HG03439 (cell line): ENCODE measurements around the gene ACTL7B.
"Not testable (repeated sequence)": the region's sequence is repeated elsewhere in the genome, so short reads cannot be mapped to it uniquely, and the experiment has no call there.

Experiments used
- ATAC-seq: cut with Tn5 transposase; IDR thresholded peaks from one replicate; pipeline ENCODE4 v1.9.1; 2021; ENCODE audit warnings: mild to moderate bottlenecking, moderate library complexity; ENCODE audit not compliant: unreplicated experiment

The ACTL7B gene

DNA sequence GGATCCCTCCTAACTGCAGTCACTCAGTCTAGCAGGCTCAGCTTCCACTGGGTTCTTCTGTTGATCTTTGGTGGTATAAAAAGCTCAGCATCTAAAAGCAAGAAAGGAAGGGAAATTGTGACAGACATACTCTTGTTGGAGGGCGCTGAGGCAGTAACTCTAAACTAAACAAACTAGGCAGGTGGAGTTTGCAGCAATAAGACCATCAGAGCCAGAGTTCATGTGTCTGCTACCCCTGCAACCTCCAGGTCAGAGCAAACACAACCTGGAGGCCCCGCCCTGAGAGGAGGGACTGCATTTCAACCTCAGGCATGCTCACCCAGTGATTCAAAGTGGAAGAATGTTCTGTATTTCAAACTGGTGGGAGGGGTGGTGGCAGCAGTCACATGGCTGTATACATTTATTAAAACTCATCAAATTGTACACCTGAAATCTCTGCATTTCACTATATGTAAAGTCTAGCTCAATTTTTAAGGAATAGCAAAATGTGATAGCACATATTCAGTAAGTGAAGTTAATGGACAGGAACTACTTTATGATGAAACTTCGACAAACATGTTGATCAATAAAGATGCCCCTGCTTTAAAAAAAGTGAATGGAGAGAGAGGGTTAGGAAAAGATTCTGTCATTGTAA, 13.4 kb upstream of the ACTL7B start:
- ATAC-seq = no peak

DNA sequence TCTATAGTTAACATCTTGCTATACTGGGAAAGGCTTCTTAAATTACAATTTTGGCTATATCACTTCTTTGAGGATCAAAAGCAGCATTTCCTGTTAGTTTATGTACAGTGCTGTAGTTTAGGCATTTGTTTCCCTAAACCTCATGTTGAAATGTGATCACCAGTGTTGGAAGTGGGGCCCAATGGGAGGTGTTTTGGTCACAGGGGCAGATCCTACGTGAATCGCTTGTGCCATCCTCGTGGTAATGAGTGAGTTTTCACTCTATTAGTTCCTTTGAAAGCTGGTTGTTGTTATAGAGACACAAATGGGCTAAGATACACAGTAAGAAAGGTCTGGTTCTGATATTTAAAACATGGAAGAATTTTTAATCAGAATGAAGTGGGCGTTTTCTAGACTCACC, 12.0 kb upstream of the ACTL7B start:
- no peak for ATAC-seq

DNA sequence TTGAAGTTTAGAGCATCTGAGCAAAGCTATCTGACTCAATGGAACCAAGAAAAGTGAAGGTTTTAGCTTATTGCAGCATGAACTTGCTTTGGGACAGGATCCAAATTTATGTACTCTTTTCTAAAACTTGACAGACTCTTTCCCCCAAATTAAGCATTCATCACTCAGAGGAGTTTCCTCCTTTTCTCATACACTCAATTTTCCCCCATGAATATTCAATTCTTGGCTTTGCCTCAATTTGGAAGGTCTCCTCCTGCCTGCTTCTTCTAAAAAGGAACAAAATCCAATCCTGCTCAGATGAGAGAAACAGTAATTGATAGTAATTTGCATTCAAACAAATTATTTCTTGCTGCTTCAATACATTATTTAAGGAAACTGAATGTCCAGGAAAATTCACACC, 11.3 kb upstream of the ACTL7B start:
- ATAC-seq = no peak

DNA sequence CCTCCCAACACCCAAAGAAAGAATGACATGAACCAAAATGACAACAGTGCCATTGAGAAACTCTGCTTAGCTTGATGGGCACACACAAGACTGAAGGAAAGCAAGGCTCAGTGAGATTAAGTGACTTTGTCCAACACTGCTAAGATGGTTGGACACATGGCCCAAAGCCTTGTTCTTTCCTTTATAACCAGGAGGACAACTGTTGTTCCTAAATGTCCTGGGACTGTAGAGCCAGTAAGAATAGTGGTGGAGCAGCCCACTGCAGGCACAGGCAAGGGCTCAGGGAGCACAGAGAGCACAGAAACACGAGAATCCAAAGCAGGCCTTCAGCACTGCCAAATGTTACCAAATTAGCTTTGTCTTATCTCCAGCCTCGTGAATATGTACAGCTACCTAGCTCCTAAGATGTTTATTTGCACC, 10.2 kb upstream of the ACTL7B start:
- no peak for ATAC-seq

DNA sequence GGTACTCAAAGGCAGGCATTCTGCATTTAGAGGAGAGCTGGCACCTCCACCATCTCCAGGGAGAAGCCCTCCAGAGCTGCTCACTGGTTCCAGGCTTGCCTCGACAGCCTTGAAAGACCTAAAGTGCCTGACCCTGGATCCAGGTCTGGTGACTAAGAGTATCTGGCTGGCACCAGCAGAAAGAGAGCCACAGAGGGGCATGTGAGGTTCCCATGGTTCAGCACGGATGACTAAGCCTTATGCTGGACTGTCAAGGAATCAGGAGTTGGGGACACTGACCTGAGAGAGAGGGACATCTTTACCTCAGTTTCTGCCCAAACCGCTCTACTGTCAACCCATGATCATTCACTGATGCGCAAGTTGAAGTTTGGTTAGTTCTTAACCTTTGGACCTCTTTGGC, 9.3 kb upstream of the ACTL7B start:
- ATAC-seq = no peak

DNA sequence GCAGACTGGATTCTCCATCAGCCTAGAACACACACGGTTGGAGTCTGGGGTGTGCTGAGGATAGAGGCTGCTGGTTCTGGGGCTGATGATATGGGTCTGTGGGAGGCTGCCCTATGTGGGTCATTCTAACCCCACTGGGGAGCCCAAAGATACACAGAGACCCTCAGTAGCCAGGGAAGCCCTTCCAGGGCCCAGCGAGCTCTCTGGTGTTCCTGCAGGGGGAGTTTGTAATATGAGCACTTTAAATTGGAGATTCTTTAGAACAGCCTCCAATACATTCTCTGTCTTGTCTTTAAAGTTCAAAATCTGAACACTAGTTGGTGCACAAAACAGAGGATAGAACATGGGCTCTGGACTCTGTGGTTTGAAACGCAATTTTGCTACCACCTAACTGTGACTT, 8.7 kb upstream of the ACTL7B start:
- no peak for ATAC-seq

DNA sequence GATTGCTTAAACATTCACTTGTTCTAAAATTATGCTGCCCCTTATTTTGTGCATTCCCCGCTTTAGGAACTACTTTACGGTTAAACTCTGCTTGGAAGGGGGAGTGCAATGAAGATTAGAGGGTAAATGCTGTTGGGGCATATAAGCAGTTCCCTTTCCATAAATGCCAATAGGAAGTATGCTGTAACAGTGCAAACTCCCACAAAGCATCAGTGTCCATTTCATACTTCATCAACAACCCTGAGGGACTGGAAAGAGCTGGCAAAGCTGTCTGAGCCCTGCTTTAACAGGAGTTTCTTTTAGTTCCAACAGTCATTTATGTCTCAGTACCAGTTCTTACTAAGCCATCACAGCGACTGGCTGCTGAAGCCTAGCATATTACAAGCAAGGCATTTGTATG, 8.1 kb upstream of the ACTL7B start:
- ATAC-seq = no peak

DNA sequence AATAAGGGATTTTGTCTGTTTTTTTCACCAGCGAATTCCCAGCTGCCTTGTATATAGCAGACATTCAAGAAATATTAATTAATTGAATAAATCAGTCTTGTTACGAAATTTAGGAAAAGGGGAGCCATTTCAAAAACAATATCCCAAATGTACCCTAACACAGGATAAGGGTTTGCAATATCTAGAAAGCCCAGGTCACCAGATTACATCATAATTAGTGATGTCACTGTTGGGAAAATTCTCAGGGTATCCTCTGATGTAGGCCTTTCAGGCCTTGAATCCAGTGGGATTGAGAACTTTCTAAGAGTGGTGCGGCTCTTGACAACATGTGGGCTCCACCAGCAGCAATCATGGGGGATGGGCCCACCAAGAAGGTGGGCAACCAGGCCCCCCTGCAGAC, 6.2 kb upstream of the ACTL7B start, which contains the start of gene ACTL7A:
Gene ACTL7A (plus strand): TSS at position 270 of the 400 bp plus-strand sequence. CDS start 57 bp downstream, at position 327.
- ATAC-seq = no peak

DNA sequence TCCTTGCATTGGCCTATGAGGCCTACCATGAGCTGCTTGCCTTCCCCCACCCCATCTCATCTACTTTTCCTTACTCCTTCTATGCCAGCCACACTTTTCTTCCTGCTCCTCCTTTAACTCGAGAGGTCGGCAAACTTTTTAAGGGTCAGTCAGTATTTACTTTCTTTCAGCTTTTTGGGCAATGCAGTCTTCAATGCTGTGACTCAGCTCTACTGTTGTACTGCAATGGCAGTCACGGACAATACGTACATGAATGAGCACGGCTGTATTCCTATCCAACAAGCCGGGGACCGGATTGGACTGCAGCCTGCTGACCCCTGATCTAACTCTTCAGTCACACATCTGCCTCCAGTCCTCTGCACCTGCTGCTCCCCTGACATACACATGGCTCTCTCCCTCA, 5.7 kb upstream of the ACTL7B start:
- no peak for ATAC-seq

DNA sequence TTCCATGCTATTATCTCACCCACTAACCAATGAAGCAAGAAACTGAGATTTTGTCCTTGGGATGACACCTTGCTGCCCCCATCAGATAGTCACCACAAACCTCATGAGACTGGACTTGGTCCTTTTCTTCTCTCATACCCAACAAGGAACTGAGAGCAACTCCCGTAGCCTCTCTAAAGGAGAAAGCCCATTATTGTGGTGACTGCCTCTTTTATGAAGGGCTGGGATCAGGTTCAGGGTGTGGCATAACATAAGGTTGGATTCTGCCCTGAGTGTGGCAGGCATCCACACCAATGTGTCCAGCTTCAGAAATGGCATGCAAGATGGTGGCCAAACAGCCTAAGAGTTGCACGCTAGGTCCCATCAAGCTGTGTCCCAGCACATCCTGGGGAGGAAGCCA, 5.0 kb upstream of the ACTL7B start:
- no peak for ATAC-seq

DNA sequence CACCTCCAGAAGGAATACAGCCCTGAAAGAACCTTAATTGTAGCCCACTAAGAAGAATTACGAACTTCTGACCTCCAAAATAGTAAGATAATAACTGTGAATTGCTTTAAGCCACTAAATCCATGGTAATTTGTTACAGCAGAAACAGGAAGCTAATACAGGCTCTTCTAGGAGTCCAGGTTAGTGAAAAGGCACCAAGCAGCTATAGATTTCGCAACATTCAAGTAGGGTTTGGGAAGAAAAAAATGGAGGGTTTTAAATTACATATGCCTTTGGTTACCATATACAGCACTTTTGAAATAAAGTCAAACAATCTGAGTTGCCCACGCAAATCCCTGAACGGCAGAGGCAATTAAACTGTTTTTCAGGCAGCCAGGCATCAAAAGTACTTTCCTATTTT, 4.6 kb upstream of the ACTL7B start:
- peak; percentile 10 for ATAC-seq

DNA sequence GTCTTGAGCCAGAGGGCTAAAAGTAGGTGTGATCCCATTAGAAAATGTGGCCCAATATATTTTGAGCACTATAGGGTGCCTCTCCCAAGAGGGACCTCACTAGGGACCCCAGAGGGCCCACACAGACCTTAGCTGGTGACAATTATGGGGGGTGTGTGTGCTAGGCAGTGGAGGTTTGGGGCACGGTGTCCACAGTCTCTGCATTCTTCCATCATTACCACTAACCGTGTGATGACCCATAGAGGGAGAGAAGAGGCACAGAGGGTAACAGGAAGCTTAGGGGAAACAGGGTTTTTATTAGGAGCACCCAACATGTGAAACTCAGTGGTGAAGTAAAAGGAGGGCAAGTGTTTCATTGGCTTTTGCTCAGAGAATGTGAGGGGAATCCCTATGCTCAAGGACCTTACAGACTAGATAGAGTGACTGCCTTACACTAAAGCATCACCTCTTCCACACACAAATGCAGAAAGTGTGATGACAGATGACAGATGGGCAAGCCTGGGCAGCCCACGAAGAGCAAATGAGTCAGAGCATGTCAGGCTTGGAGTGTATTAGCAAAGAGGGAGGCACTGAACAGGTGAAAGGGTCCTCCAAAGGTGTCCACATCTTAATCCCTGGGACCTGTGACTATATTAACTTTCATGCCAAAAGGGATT, 3.8 kb upstream of the ACTL7B start:
- ATAC-seq = peak; percentile 84

DNA sequence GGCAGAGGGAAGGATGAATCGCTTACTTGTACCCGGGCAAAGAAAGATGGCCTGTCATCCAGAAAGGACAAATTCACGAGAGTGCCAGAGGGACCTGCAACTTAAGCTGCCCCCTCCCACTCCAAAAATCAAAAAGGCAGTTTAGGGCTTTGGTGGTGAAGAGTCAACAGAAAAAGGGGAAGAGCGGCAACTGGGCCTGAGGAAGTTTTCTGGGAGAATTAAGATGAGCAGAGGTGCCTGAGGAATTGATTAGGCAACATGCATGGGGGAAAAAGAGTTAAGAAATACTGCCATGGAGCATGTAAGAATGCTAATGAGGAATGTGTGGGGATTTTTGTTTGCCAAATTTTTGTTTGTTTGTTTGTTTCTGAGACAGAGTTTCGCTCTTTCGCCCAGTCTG, 1.8 kb upstream of the ACTL7B start:
- ATAC-seq = no peak

DNA sequence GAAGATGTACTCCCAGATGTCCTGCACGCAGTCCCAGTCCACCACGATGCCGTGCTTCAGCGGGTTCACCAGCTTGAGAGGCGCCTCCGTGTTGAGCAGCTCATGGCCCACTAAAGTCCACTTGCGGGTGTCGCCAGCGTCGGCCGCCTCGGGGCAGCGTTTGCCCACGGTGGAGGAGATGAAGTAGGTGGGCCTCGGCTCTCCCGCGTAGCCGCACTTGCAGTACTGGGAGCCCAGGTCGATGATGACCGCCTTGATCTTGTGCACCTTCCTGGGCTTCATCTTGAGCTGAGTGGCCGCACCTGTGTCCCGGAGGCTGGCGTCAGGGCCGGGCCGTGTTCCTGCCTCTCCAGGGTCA, 278 bp downstream of the ACTL7B start:
- no peak for ATAC-seq

DNA sequence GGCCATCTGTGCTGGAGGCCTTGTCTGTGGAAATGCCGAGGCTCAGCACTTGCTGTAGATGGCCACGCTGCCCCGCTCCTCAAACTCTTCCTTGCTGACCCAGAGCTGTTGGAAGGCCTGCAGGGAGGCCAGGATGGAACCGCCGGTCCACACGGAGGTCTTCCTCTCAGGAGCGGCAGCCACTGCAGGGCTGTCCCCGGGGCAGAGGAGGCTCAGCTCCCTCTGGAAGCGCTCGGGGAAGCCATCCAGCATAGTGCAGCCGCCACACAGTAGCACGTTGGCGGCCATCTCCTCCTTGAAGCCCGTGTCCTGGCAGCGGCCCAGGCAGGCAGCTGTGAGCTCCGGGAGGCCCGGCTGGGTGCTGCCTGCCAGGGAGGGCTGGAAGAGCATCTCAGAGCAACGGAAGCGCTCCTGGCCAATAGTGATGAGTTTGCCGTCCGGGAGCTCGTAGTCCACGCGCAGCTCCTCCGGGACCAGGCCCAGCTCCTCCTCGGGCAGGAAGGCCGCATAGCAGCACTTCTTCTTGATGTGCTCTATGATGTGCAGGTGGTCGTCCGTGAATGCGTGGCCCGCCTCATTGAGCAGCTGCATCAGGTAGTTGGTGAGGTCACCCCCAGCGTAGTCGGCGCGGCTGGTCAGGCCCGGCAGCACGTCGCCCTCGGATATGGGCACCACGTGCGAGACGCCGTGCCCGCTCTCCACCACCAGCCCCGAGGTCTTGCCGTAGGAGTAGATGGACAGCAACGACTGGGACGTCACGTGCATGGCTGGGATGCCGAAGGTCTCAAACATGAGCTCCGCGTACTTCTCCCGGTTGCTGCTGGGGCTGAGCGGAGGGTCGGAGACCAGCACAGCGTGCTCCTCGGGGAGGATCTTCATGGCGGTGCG, 901 bp downstream of the ACTL7B start:
- ATAC-seq = no peak

DNA sequence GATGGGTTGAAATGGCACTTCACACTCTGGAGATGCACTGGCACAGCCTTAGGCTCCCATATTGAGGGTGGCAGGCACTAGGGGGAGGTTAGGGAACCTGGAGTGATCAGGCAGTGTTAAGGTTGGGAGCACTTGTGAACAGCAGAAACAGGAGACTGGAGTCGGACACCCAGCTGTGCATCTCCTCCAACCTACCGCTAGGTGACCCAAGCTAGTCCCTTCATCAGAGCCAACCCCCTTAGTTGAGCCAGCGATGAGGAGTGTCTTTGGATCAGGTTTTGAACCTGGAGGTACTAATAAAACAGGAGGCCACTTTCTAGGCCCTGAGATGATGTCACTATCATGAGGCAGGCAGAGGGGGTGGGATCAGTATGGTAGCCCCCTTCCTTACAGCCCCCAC, 1.7 kb downstream of the ACTL7B start:
- ATAC-seq = no peak

DNA sequence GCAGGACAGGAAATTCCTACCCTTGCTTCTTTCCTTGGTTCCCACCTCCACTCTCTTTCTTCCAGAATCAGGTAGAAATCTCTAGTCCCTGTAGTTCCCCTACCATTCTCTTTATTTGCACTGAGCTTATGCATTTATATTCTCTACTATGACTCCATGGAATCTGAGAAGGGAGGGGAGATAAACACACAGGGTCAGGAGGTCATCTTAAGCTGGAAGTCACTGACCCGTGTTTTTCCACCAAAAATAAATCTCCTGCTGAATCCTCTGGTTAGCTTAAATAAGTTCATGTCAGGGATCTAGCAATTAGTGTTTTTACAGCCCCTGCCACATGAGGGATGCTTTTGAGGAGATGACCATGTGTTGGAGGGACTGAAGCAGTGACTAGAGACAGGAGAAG, 3.7 kb downstream of the ACTL7B start:
- ATAC-seq = no peak

DNA sequence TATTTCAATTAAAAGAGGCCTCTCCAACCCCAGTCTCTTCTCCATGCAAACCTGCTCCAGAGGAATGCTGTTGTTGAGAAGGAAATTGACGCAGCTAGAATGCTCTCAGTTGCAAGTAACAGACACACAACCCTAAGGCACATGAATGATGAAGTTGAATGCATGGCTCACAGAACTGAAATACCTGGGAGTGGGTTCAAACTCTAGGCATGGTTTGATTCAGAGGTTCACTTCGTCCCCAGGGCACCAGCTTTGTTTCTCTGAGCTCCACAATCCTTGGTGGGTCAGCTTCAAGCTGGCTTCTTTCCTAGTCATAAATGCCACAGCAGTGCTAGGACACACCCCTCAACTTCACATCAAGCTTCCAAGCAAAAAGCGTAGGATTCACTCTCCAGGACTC, 4.6 kb downstream of the ACTL7B start:
- no peak for ATAC-seq

DNA sequence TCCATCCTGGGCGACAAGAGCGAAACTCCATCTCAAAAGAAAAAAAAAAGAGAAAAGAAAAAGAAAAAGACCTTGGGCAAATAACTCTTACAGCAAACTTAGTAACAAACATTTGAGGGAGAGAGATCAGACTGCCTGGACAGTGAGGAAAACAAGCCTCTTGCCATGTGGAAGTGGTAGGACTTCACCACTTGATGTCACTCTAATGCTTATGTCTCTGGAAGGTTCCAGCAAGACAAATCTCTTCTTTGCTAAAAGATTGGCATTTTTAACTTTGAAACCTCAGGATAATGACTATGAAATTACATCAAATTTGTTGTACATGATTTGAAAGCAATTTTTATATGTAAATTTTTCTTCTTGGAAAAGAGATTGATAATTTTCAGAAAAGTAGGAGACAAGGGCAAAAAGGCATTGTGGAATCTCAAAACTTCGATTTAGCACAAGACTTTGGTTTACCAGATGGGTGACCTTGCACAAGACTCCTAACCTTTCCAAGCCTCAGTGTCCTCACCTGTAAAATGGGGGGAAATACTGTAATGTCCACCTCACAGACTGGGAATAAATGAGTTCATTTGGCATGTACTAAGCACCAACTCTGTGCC, 5.4 kb downstream of the ACTL7B start:
- ATAC-seq = no peak

DNA sequence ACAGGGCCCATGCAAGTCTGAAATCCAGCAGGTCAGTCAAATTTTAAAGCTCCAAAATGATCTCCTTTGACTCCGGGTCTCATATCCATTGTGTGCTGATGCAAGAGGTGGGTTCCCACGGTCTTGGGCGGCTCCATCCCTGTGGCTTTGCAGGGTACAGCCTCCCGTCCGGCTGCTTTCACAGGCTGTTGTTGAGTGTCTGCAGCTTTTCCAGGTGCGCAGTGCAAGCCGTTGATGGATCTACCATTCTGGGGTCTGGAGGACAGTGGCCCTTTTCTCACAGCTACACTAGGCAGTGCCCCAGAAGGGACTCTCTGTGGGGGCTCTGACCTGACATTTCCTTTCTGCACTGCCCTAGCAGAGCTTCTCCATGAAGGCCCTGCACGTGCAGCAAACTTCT, 7.5 kb downstream of the ACTL7B start:
- not testable (repeated sequence) for ATAC-seq

DNA sequence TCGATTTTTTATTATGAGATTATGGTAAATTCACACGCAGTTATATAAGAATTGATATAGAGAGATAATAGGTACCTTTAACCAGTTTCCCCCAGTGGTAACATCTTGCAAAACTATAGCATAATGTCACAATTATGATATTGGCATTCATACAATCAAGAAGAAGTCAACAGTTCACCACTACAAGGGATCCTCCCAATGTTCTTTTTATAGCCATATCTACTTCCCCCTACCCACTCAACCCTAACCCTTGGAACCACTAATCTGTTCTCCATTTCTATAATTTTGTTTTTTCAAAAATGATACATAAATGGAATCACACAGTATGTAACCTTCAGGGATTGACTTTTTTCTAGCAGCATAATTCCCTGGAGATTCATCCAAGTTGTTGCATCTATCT, 9.8 kb downstream of the ACTL7B start:
- ATAC-seq = no peak

DNA sequence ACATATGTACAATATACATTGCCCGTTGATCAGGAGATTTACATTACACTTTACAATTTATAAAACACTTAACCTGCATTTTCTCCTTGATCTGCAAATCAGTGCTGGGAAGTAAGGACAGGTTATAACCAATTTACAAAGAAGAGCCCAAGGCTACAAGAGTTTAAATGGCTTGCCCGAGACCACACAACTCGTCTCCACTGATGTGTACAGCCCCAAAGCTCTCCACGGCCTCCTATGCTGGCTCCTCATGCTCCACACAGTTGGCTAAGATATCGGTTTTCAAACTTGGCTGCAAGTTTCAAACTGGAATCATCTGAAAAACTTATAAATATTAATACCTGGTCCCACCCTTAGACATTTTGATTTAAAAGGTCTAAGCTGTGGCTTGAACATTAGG, 10.3 kb downstream of the ACTL7B start:
- no peak for ATAC-seq
